H1 (cell line): ENCODE data around the gene ADAMTSL2. TPM values are rescaled to one million over a fixed set of nuclear protein-coding genes. Genes with fewer than 3 reads are reported as not detected.

ENCODE experiments used
- CTCF ChIA-PET: fragments of 300-600 bp; sonication (Branson Sonifier 250); formaldehyde crosslinking; loops from one replicate; lab custom pipeline; 2021; ENCODE audit not compliant: partially characterized antibody; lab: Charles Lee
- POLR2A ChIA-PET: fragments of 300-600 bp; sonication (Branson Sonifier 250); formaldehyde crosslinking; loops from one replicate; lab custom pipeline; 2021; ENCODE audit warnings: inconsistent platforms; ENCODE audit not compliant: partially characterized antibody; lab: Charles Lee
- DNase-seq, 2 experiments: peaks; one replicate each; pipeline versions ENCODE4 v3.0.0 to v3.0.0-alpha.2; 2010 to 2022; ENCODE audit warnings: low spot score in 2 of 2, low read depth in 1 of 2, mixed read lengths in 1 of 2
- FAIRE-seq: peaks from 2 replicates; lab custom pipeline; 2011; peaks lifted over from hg19 to GRCh38; lab: Jason Lieb, UNC
- H2AFZ ChIP-seq: 2 replicates; pipeline ENCODE4 v1.8.1; 2012; ENCODE audit warnings: low read length, inconsistent platforms
- H2AK5ac ChIP-seq: 2 replicates; pipeline ENCODE4 v1.6.1; 2013; ENCODE audit warnings: low read depth, low read length
- H2BK120ac ChIP-seq: replicated peaks from 2 replicates; pipeline ENCODE3; 2013; ENCODE audit warnings: low read depth, low read length, inconsistent platforms
- H2BK12ac ChIP-seq: 2 replicates; pipeline ENCODE4 v1.6.1; 2013; ENCODE audit warnings: low read depth, low read length
- H2BK15ac ChIP-seq: 2 replicates; pipeline ENCODE4 v1.6.1; 2013; ENCODE audit warnings: low read length
- H2BK20ac ChIP-seq: 2 replicates; pipeline ENCODE4 v1.6.1; 2013; ENCODE audit warnings: low read length
- H2BK5ac ChIP-seq: 2 replicates; pipeline ENCODE4 v1.6.1; 2013; ENCODE audit warnings: low read depth, low read length
- H3K14ac ChIP-seq: 2 replicates; pipeline ENCODE4 v1.6.1; 2013; ENCODE audit warnings: inconsistent platforms; ENCODE audit not compliant: insufficient read length
- H3K18ac ChIP-seq: 2 replicates; pipeline ENCODE4 v1.6.1; 2013; ENCODE audit warnings: low read length; ENCODE audit errors: extremely low read depth
- H3K23ac ChIP-seq: 2 replicates; pipeline ENCODE4 v1.6.1; 2013; ENCODE audit warnings: inconsistent platforms; ENCODE audit not compliant: insufficient read length
- H3K23me2 ChIP-seq: 2 replicates; pipeline ENCODE4 v1.6.1; 2013; ENCODE audit warnings: low read depth, low read length
- H3K27ac ChIP-seq: 2 replicates; pipeline ENCODE4 v1.6.1; 2011; ENCODE audit warnings: low read depth, low read length, inconsistent platforms
- H3K27me3 ChIP-seq, 4 experiments: replicated peaks in 1 of 4; 1 replicate in 1 of 4; 2 replicates in 3 of 4; pipeline versions ENCODE4 v1.6.1 to v1.8.1; 2011 to 2013; ENCODE audit warnings: low read length in 3 of 4, mild to moderate bottlenecking in 3 of 4, inconsistent platforms in 2 of 4, mixed read lengths in 2 of 4, moderate library complexity in 1 of 4; ENCODE audit not compliant: control insufficient read depth in 3 of 4, insufficient read depth in 3 of 4; ENCODE audit errors: extremely low read depth in 1 of 4
- H3K36me3 ChIP-seq, 4 experiments: 2 replicates each; pipeline versions ENCODE4 v1.6.1 to v1.8.1; 2011 to 2013; ENCODE audit warnings: mild to moderate bottlenecking in 4 of 4, low read length in 3 of 4, moderate library complexity in 2 of 4, control low read depth in 1 of 4, inconsistent platforms in 1 of 4; ENCODE audit not compliant: insufficient read depth in 4 of 4, control insufficient read depth in 2 of 4
- H3K4ac ChIP-seq: replicated peaks from 2 replicates; pipeline ENCODE3; 2013; ENCODE audit warnings: low read length, low read depth, mixed read lengths, inconsistent platforms; ENCODE audit not compliant: insufficient read length
- H3K4me1 ChIP-seq, 4 experiments: replicated peaks in 1 of 4; 1 replicate in 1 of 4; 2 replicates in 3 of 4; pipeline versions ENCODE4 v1.6.1 to v1.8.1; 2011 to 2013; ENCODE audit warnings: low read length in 3 of 4, inconsistent platforms in 2 of 4, mixed read lengths in 1 of 4; ENCODE audit not compliant: insufficient read depth in 4 of 4, control insufficient read depth in 3 of 4
- H3K4me2 ChIP-seq, 2 experiments: 2 replicates each; pipeline versions ENCODE4 v1.6.1 to v1.8.1; 2011 to 2013; ENCODE audit warnings: low read depth in 2 of 2, low read length in 2 of 2, control low read depth in 1 of 2, inconsistent platforms in 1 of 2, mild to moderate bottlenecking in 1 of 2; ENCODE audit not compliant: insufficient read depth in 1 of 2
- H3K4me3 ChIP-seq, 4 experiments: fragments of 200-600, 300-600 bp in 1 of 4; sonication (generic), shearing (Covaris generic), sonication (Bioruptor Twin) in 1 of 4; 2 replicates each; pipeline versions ENCODE4 v1.5.1 to v1.8.1; 2011 to 2016; ENCODE audit warnings: low read length in 4 of 4, low read depth in 3 of 4, control low read depth in 2 of 4, inconsistent platforms in 2 of 4, mild to moderate bottlenecking in 2 of 4, mixed read lengths in 1 of 4, moderate library complexity in 1 of 4; ENCODE audit not compliant: insufficient read depth in 2 of 4; ENCODE audit errors: extremely low read depth in 1 of 4
- H3K56ac ChIP-seq: replicated peaks from 2 replicates; pipeline ENCODE3; 2013; ENCODE audit warnings: low read depth, mild to moderate bottlenecking, mixed read lengths, low read length, inconsistent platforms; ENCODE audit not compliant: insufficient read length
- H3K79me1 ChIP-seq: 2 replicates; pipeline ENCODE4 v1.6.1; 2013; ENCODE audit warnings: low read depth, low read length, control low read depth
- H3K79me2 ChIP-seq, 2 experiments: 2 replicates each; pipeline versions ENCODE4 v1.6.1 to v1.8.1; 2012 to 2013; ENCODE audit warnings: low read length in 2 of 2, mild to moderate bottlenecking in 2 of 2, inconsistent platforms in 1 of 2; ENCODE audit not compliant: insufficient read depth in 2 of 2, control insufficient read depth in 1 of 2
- H3K9ac ChIP-seq, 4 experiments: replicated peaks in 1 of 4; 1 replicate in 1 of 4; 2 replicates in 3 of 4; pipeline versions ENCODE4 v1.6.1 to v1.8.1; 2011 to 2013; ENCODE audit warnings: low read depth in 3 of 4, low read length in 3 of 4, control low read depth in 2 of 4, mild to moderate bottlenecking in 2 of 4, moderate library complexity in 2 of 4, inconsistent platforms in 1 of 4; ENCODE audit errors: extremely low read depth in 1 of 4
- H3K9me3 ChIP-seq, 2 experiments: 2 replicates each; pipeline versions ENCODE4 v1.6.1 to v1.8.1; 2012 to 2013; ENCODE audit warnings: mild to moderate bottlenecking in 2 of 2, moderate library complexity in 2 of 2, control low read depth in 1 of 2, inconsistent platforms in 1 of 2, low read depth in 1 of 2, low read length in 1 of 2, mixed read lengths in 1 of 2; ENCODE audit not compliant: insufficient read depth in 2 of 2
- H4K20me1 ChIP-seq, 2 experiments: replicated peaks in 1 of 2; 2 replicates each; pipeline versions ENCODE3 to v1.8.1; 2011 to 2013; ENCODE audit warnings: inconsistent platforms in 2 of 2, low read length in 2 of 2, mild to moderate bottlenecking in 1 of 2; ENCODE audit not compliant: insufficient read depth in 2 of 2, control insufficient read depth in 1 of 2
- H4K5ac ChIP-seq: 2 replicates; pipeline ENCODE4 v1.6.1; 2013; ENCODE audit warnings: low read length, low read depth, mixed read lengths, inconsistent platforms; ENCODE audit not compliant: insufficient read length
- H4K8ac ChIP-seq: 2 replicates; pipeline ENCODE4 v1.8.0; 2013; ENCODE audit warnings: mild to moderate bottlenecking, moderate library complexity, low read length, inconsistent platforms; ENCODE audit not compliant: insufficient read depth; ENCODE audit errors: extremely low read depth
- H4K91ac ChIP-seq: replicated peaks from 2 replicates; pipeline ENCODE3; 2013; ENCODE audit warnings: low read length, mixed read lengths, inconsistent platforms; ENCODE audit not compliant: insufficient read length
- ASH2L ChIP-seq: fragments of 200-600, 300-600 bp; sonication (generic); IDR thresholded peaks from one replicate; pipeline ENCODE4 v1.7.1; 2017; ENCODE audit warnings: low read length
- BACH1 ChIP-seq: IDR thresholded peaks from 2 replicates; pipeline ENCODE4 v1.6.1; 2012; ENCODE audit warnings: low read length, improper control_type of control experiment
- CHD2 ChIP-seq: IDR thresholded peaks from 2 replicates; pipeline ENCODE4 v1.6.1; 2012; ENCODE audit warnings: low read length, improper control_type of control experiment
- CREB1 ChIP-seq: IDR thresholded peaks from 2 replicates; pipeline ENCODE4 v1.6.1; 2012; ENCODE audit warnings: inconsistent platforms
- EZH2 ChIP-seq: fragments of 200-600 bp; sonication (generic); IDR thresholded peaks from 2 replicates; pipeline ENCODE4 v1.7.1; 2012; ENCODE audit warnings: low read depth, mild to moderate bottlenecking, moderate library complexity, low read length, inconsistent platforms; ENCODE audit not compliant: severe bottlenecking
- GABPA ChIP-seq: IDR thresholded peaks from 2 replicates; pipeline ENCODE4 v1.6.1; 2011; ENCODE audit warnings: mild to moderate bottlenecking, low read length, moderate library complexity, borderline replicate concordance; ENCODE audit not compliant: insufficient read depth
- KDM1A ChIP-seq: fragments of 200-600, 300-600 bp; sonication (generic); IDR thresholded peaks from 2 replicates; pipeline ENCODE4 v1.7.1; 2016; ENCODE audit warnings: mild to moderate bottlenecking, low read length, borderline replicate concordance
- KDM5A ChIP-seq: fragments of 200-600 bp; IDR thresholded peaks from 2 replicates; pipeline ENCODE4 v1.7.1; 2012; ENCODE audit warnings: mild to moderate bottlenecking, low read length, inconsistent platforms, mixed read lengths
- MAX ChIP-seq: IDR thresholded peaks from 2 replicates; pipeline ENCODE4 v1.6.1; 2012; ENCODE audit warnings: inconsistent platforms
- POLR2A ChIP-seq, 2 experiments: IDR thresholded peaks; 1 replicate in 1 of 2; 2 replicates in 1 of 2; pipeline ENCODE4 v1.6.1; 2011; ENCODE audit warnings: low read depth in 2 of 2, low read length in 2 of 2, mild to moderate bottlenecking in 2 of 2; ENCODE audit errors: control extremely low read depth in 1 of 2
- POLR2AphosphoS5 ChIP-seq: IDR thresholded peaks from 2 replicates; pipeline ENCODE4 v1.6.1; 2011; ENCODE audit warnings: low read depth, low read length
- RXRA ChIP-seq: IDR thresholded peaks from 2 replicates; pipeline ENCODE4 v1.6.1; 2011; ENCODE audit warnings: low read depth, mild to moderate bottlenecking, low read length, moderate library complexity; ENCODE audit not compliant: insufficient read depth
- SIN3A ChIP-seq, 2 experiments: IDR thresholded peaks in 1 of 2; conservative IDR thresholded peaks in 1 of 2; 2 replicates each; pipeline ENCODE4 v1.6.1; 2011 to 2012; ENCODE audit warnings: low read length in 2 of 2, improper control_type of control experiment in 1 of 2, low read depth in 1 of 2, mild to moderate bottlenecking in 1 of 2
- SIX5 ChIP-seq: IDR thresholded peaks from 2 replicates; pipeline ENCODE4 v1.6.1; 2011; ENCODE audit warnings: mild to moderate bottlenecking, low read depth, low read length
- TAF7 ChIP-seq: optimal IDR thresholded peaks from 2 replicates; pipeline ENCODE3; 2011; ENCODE audit warnings: low read depth, mild to moderate bottlenecking, inconsistent platforms, low read length, moderate library complexity, borderline replicate concordance
- WGBS, 2 experiments: shearing (Covaris generic) in 1 of 2; methylation state at CpG; one replicate each; pipeline versions ENCODE4 v1.1.6 to v1.1.7; 2013 to 2015; ENCODE audit warnings: low lambda C conversion rate in 2 of 2, mixed read lengths in 2 of 2, inconsistent platforms in 1 of 2, low coverage in 1 of 2, missing lambda C conversion rate in 1 of 2; ENCODE audit not compliant: insufficient replicate concordance in 2 of 2, insufficient coverage in 1 of 2, insufficient read length in 1 of 2; ENCODE audit errors: extremely low coverage in 1 of 2, missing lambda C conversion rate in 1 of 2; 5-methylcytosine and 5-hydroxymethylcytosine counted together
- polyA plus RNA-seq, 7 experiments: library from polyadenylated mRNA; depleted of rRNA in 3 of 7; stranded (reverse) in 5 of 7; unstranded in 2 of 7; fragments of >200 nt in 5 of 7; fragments of 200-250 nt in 2 of 7; gene quantifications; 1 replicate in 5 of 7; 2 replicates in 1 of 7; 4 replicates in 1 of 7; pipeline versions ENCODE4 v1.2.1 to v1.2.3, GENCODE V29; 2011 to 2013; ENCODE audit warnings: missing spikeins in 2 of 7, mixed read lengths in 2 of 7
- total RNA-seq: library from RNA; stranded (reverse); fragmentation: NEBNext Ultra II Directional; extraction: Animal tissue kit (Norgen Biotek cat#: 25700); gene quantifications from 2 replicates; pipeline ENCODE4 v1.2.1, GENCODE V29; 2021

The ADAMTSL2 gene
- total and polyA plus RNA-seq, 2 of the 8 experiments (the other 6 are each of a cell fraction or from before 2014, with no cell fraction given): 0.74 to 0.76 TPM

DNA sequence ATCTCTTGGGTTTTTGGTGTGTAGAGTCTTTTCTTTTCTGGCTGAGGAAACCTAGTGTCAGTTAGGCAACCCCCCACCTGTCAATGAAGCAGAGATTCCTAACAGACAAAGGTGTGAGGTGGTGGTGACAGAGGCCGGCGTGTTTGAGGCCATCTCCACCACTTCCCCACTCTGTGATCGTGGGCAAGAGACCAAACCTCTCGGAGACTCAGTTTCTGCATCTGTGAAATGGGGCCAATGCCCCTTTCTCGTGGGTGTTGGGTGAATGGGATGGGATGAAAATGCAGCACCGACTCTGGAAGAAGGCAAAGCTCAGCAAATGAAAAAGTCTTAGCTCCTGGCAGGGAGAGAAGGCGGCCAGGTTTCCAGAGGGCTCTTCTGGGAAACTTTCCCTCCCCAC is 73.9 kb downstream of the ADAMTSL2 start:
- H2BK5ac ChIP-seq: no peak overlapping the region
- ChIA-PET POLR2A (interaction anchor here (0.7 to 0.9 kb wide), 3 partner anchors 13 to 93 kb away, joined by 3 read pairs; no protein-coding TSS in a partner anchor), CTCF (interaction anchor here (0.9 to 1.5 kb wide), 2 partner anchors 30 to 78 kb away, joined by 3 read pairs; no protein-coding TSS in a partner anchor)
- no peaks in the 10 kb centered on the region for H4K20me1 ChIP-seq
- no peak overlapping the region for H3K9ac ChIP-seq
- no peaks in the 10 kb centered on the region for H3K36me3 ChIP-seq
- peaks cover 5 to 23% (median 16%) of the 10 kb centered on the region in 4 experiments for H3K27me3 ChIP-seq
- H2AK5ac ChIP-seq: no peak overlapping the region
- no peak overlapping the region for H2BK20ac ChIP-seq
- no peak overlapping the region for H3K56ac ChIP-seq
- no peak overlapping the region; the same call in 1 of the 2 replicates for H3K18ac ChIP-seq
- H3K79me1 ChIP-seq: no peaks in the 10 kb centered on the region
- H3K4ac ChIP-seq: no peak overlapping the region
- WGBS, 2 experiments: 81% methylated on average over 7 of the region's 7 CpGs; no CpG with 5 or more reads in 1 of the 2 experiments
- H3K4me2 ChIP-seq: peak overlapping the region; percentile 53 to 79
- no peak overlapping the region for H2AFZ ChIP-seq
- H4K91ac ChIP-seq: no peak overlapping the region
- FAIRE-seq (no peak), DNase-seq (no peak)
- H3K9me3 ChIP-seq: no peaks in the 10 kb centered on the region
- no peak overlapping the region for H2BK12ac ChIP-seq
- no peak overlapping the region for H3K14ac ChIP-seq
- H2BK120ac ChIP-seq: no peak overlapping the region
- H3K23me2 ChIP-seq: peaks cover 4% of the 10 kb centered on the region; the same call in 1 of the 2 replicates
- no peaks in the 10 kb centered on the region for H3K79me2 ChIP-seq
- H3K23ac ChIP-seq: no peak overlapping the region
- H4K8ac ChIP-seq: no peak overlapping the region
- H4K5ac ChIP-seq: no peak overlapping the region
- H3K4me3 ChIP-seq: peak overlapping the region in 1 of 4 experiments; percentile 56; a peak in 2 of 8 replicates
- H3K4me1 ChIP-seq: peaks cover 0 to 7% (median 3%) of the 10 kb centered on the region in 4 experiments; a peak in 5 of 7 replicates
- no peak overlapping the region for H3K27ac ChIP-seq
- H2BK15ac ChIP-seq: no peak overlapping the region
- TF ChIP-seq RXRA: no peak
- no peak for TF ChIP-seq BACH1
- TF ChIP-seq SIN3A (conservative IDR thresholded peaks at IDR 0.05 in 1 of 2, IDR thresholded peaks at IDR 0.05 in 1 of 2; ENCODE audit: low read depth in 1 of 2, low read length in 2 of 2): no peak
- TF ChIP-seq SIX5: no peak
- TF ChIP-seq TAF7: no peak
- TF ChIP-seq POLR2AphosphoS5: no peak
- TF ChIP-seq CREB1: no peak
- no peak for TF ChIP-seq CHD2
- TF ChIP-seq KDM1A: peak; percentile 59; the same call in 1 of the 2 replicates
- no peak for TF ChIP-seq ASH2L
- TF ChIP-seq KDM5A: no peak
- peak; percentile 29 for TF ChIP-seq EZH2
- TF ChIP-seq POLR2A (IDR thresholded peaks at IDR 0.05; ENCODE audit: control extremely low read depth in 1 of 2, low read depth in 2 of 2, low read length in 2 of 2): no peak
- TF ChIP-seq GABPA: no peak
- TF ChIP-seq MAX: no peak
